GM12801 (cell line): Measurements from ENCODE around the gene TMEM101.

ENCODE experiments used
- CTCF ChIP-seq: IDR thresholded peaks from one replicate; pipeline ENCODE4 v1.5.1; 2011; ENCODE audit warnings: control low read depth; ENCODE audit not compliant: insufficient read length; ENCODE audit errors: extremely low read depth

The TMEM101 gene

DNA sequence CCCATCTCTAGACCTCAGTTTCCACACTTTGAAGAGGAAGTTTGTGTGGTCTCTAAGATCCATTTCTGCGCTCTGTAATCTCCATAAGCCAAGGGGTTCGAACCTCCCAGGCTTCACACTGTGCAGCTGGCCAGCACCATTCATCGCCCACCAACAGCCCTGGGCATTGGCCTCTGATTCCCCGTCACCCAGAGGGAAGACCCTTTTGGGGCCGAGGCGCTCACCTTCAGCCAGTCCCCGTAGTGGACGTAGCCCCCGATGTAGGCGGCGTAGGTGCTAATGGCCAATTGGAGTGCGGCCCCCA is 678 bp downstream of the TMEM101 start:
- no peak for TF ChIP-seq CTCF

- no peak for TF ChIP-seq CTCF
Observed at GRCh38 chr17:44012874-44013273, 1.9 kb downstream of the TMEM101 start.

DNA sequence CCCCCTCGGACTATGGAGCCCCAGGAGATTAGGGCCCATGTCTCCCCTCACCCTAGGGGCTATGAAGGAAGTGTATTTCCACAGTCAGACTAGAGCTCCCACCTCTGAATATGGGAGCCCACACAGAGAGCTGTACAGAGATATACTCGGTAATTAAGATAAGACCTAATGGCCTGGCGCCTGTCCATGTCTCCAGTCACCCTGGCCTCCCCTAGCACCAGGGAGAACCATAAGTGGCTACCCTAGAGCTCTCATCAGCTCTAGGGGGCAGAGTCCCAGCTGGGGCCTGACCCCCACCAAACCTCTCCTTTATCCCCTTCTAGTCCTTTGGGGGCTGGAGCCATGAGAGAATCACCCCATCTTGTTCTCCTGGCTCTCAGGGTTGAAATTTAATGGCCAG is 2.4 kb downstream of the TMEM101 start:
- TF ChIP-seq CTCF, result no peak

DNA sequence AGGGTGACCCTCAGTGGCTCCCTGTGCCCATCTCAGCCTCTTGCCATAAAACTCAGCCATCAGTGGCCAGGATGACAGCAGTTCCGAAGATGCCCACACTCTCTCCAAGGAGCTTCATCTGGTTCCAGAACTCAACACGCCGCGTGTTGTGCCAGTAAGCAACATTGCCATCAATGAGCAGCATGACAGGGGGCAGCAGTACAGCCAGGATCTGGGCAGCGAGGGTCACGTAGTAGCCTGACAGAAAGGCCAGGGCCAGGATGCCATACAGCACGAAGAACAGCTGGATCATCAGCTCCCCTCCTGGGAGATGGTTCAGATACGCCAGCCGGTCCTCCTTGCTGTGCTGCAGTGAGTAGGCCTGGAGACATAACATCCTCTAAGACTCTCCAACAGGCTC is 2.9 kb downstream of the TMEM101 start:
- TF ChIP-seq CTCF, result no peak

DNA sequence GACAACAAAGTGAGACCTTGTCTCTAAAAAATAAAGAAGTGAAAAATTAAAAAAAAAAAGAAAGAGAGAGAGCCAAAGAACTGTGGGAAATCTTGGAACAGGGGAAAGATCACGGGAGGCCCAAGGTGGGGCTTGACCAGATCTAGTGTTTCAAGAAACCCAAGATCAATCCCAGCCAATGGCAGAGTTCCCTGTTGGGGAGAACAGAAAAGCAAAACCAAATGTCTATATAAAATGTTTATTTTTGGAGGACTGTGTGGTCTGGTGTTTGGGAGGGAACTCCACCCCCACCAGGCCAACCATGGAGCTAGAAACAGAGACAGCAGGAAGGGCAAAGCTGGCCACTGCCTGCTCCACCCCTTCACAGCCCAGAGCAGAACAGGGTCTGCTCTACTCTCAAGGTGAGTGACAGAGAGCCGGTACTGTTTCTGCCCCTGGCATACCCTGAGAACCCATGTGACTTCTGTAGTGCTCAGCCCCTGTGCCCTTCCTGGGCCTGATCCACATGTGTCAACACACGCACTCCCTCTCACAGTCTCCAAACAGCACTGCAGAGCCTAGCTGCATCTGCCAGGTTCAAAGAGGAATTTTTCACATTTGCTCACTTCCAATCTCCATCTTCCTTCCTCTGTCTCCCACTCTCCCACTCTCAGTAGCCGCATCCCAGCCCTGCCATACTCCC is 3.7 kb downstream of the TMEM101 start:
- no peak for TF ChIP-seq CTCF

GRCh38 chr17:44008205-44008909 is 6.4 kb downstream of the TMEM101 start:
- TF ChIP-seq CTCF, result no peak

DNA sequence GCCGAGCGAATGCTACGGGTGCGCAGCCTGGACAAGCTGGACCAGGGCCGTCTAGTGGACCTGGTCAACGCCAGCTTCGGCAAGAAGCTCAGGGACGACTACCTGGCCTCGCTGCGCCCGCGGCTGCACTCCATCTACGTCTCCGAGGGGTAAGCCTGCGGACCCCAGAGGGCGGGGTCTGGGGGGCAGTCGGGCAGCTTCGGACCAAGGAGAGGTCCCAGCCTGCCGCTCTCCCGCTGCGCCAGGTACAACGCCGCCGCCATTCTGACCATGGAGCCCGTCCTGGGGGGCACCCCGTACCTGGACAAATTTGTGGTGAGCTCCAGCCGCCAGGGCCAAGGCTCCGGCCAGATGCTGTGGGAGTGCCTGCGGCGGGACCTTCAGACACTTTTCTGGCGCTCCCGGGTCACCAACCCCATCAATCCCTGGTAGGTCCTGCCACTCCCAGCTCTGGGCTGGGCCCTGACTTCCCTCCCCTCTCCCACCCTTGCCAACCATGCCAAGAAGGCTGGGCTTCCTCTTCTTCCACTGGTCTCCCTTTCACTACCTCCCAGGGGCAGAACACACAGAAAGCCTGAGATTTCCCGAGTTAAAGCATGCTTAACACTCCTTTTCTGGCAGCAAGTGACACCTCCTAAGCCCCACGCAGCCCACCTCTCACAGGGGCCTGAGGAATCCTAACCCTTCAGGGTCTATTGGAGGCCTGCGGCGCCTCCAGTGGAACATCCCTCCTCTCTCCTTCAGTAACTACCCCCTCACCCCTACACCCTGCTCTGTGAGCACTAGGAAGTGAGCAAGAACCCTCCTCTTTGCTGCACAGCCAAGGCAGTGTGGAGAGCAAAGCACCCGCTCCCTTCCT is 7.2 kb downstream of the TMEM101 start:
- no peak for TF ChIP-seq CTCF
